Endothelial cell (in vitro differentiated cells): ENCODE measurements around the gene SLC29A3. TPM values are rescaled to one million over a fixed set of nuclear protein-coding genes. Genes with fewer than 3 reads are reported as not detected.

ENCODE experiments used
- DNase-seq: peaks from one replicate; pipeline ENCODE4 v3.0.0; 2021; ENCODE audit warnings: low spot score
- H3K27ac Mint-ChIP-seq: one replicate; pipeline ENCODE4 v1.8.0; 2021; ENCODE audit warnings: mixed read lengths, inconsistent platforms; ENCODE audit not compliant: unreplicated experiment
- H3K27me3 Mint-ChIP-seq: one replicate; pipeline ENCODE4 v1.8.0; 2021; ENCODE audit warnings: mild to moderate bottlenecking, moderate library complexity, mixed read lengths, inconsistent platforms; ENCODE audit not compliant: unreplicated experiment
- H3K36me3 Mint-ChIP-seq: one replicate; pipeline ENCODE4 v1.8.0; 2021; ENCODE audit warnings: mild to moderate bottlenecking, low read depth, mixed read lengths, inconsistent platforms; ENCODE audit not compliant: unreplicated experiment
- H3K4me1 Mint-ChIP-seq: one replicate; pipeline ENCODE4 v1.8.0; 2021; ENCODE audit warnings: mild to moderate bottlenecking, mixed read lengths, inconsistent platforms; ENCODE audit not compliant: unreplicated experiment
- H3K4me3 Mint-ChIP-seq: one replicate; pipeline ENCODE4 v1.8.0; 2021; ENCODE audit warnings: mild to moderate bottlenecking, mixed read lengths, inconsistent platforms; ENCODE audit not compliant: unreplicated experiment
- H3K9me3 Mint-ChIP-seq: one replicate; pipeline ENCODE4 v1.8.0; 2021; ENCODE audit warnings: mixed read lengths, inconsistent platforms; ENCODE audit not compliant: unreplicated experiment
- CTCF ChIP-seq: fragments of 200-600 bp; sonication (generic); IDR thresholded peaks from one replicate; pipeline ENCODE4 v1.5.0; 2021; ENCODE audit warnings: antibody characterized with exemption; ENCODE audit not compliant: unreplicated experiment
- total RNA-seq: library from RNA; stranded (reverse); fragmentation: NEBNext Ultra II Directional; extraction: Animal tissue kit (Norgen Biotek cat#: 25700); gene quantifications from one replicate; pipeline ENCODE4 v1.2.1, GENCODE V29; 2021; ENCODE audit not compliant: unreplicated experiment

Gene SLC29A3
- total RNA-seq, 1 donor from 2014 or later, result 11.7 TPM

- no peak for TF ChIP-seq CTCF
- H3K4me3 Mint-ChIP-seq, result no peak overlapping the region
These were observed 56.9 kb downstream of the SLC29A3 start for GRCh38 chr10:71375952-71376351.

GRCh38 chr10:71378336-71379117, 59.5 kb downstream of the SLC29A3 start:
- DNase-seq, result no peak
- H3K9me3 Mint-ChIP-seq, result no peaks in the 10 kb centered on the region
- no peaks in the 10 kb centered on the region for H3K36me3 Mint-ChIP-seq
- H3K4me1 Mint-ChIP-seq, result peaks cover 19% of the 10 kb centered on the region
- no peak overlapping the region for H3K4me3 Mint-ChIP-seq
- no peak overlapping the region for H3K27ac Mint-ChIP-seq
- peaks cover 4% of the 10 kb centered on the region for H3K27me3 Mint-ChIP-seq
- TF ChIP-seq CTCF, result no peak

More at GRCh38 chr10:71375952-71376351, 56.9 kb downstream of the SLC29A3 start:
- Mint-ChIP-seq H3K27ac (no peak overlapping the region), H3K27me3 (peaks cover 5% of the 10 kb centered on the region), H3K36me3 (no peaks in the 10 kb centered on the region), H3K4me1 (peaks cover 19% of the 10 kb centered on the region), H3K9me3 (no peaks in the 10 kb centered on the region)
- no peak for DNase-seq

- Mint-ChIP-seq H3K9me3 (no peaks in the 10 kb centered on the region), H3K27ac (no peak overlapping the region), H3K4me1 (peaks cover 19% of the 10 kb centered on the region), H3K4me3 (no peak overlapping the region), H3K27me3 (peaks cover 1% of the 10 kb centered on the region), H3K36me3 (no peaks in the 10 kb centered on the region)
- no peak for DNase-seq
- no peak for TF ChIP-seq CTCF
These were observed 60.2 kb downstream of the SLC29A3 start for GRCh38 chr10:71379118-71379766.

GRCh38 chr10:71380841-71381240, 61.8 kb downstream of the SLC29A3 start:
- Mint-ChIP-seq H3K4me1 (peaks cover 16% of the 10 kb centered on the region), H3K27ac (no peak overlapping the region), H3K27me3 (peaks cover 1% of the 10 kb centered on the region), H3K36me3 (no peaks in the 10 kb centered on the region), H3K9me3 (no peaks in the 10 kb centered on the region), H3K4me3 (no peak overlapping the region)
- DNase-seq, result no peak
- TF ChIP-seq CTCF, result no peak

- H3K4me3 Mint-ChIP-seq, result no peak overlapping the region
- no peaks in the 10 kb centered on the region for H3K9me3 Mint-ChIP-seq
- H3K36me3 Mint-ChIP-seq, result no peaks in the 10 kb centered on the region
These were observed 62.6 kb downstream of the SLC29A3 start for GRCh38 chr10:71381611-71382010.

More at GRCh38 chr10:71381611-71382010, 62.6 kb downstream of the SLC29A3 start:
- TF ChIP-seq CTCF, result no peak
- no peak for DNase-seq
- H3K27ac Mint-ChIP-seq, result no peak overlapping the region
- peaks cover 8% of the 10 kb centered on the region for H3K4me1 Mint-ChIP-seq
- H3K27me3 Mint-ChIP-seq, result peaks cover 1% of the 10 kb centered on the region
